HepG2 (cell line): ENCODE measurements around the gene ACAP2. TPM values are rescaled to one million over a fixed set of nuclear protein-coding genes. Genes with fewer than 3 reads are reported as not detected.
A peak's percentile ranks its signal among the peaks of the same experiment; 100 is the strongest.

Experiments used
- CCAR2 ChIP-seq: fragments of 200-400 bp; formaldehyde crosslinking; optimal IDR thresholded peaks from 2 replicates; pipeline ENCODE3; 2018; ENCODE audit warnings: low read depth, mild to moderate bottlenecking, low read length, moderate library complexity
- EED ChIP-seq: sonication (generic); formaldehyde crosslinking; IDR thresholded peaks from 2 replicates; pipeline ENCODE4 v1.5.0; 2020; ENCODE audit warnings: mild to moderate bottlenecking, missing genetic modification reagents
- ELF1 ChIP-seq: sonication (generic); formaldehyde crosslinking; IDR thresholded peaks from 2 replicates; pipeline ENCODE4 v1.4.0; 2020; ENCODE audit warnings: missing genetic modification reagents
- KDM5A ChIP-seq: fragments of 200-600 bp; sonication (generic); IDR thresholded peaks from 2 replicates; pipeline ENCODE4 v1.7.0; 2018; ENCODE audit warnings: antibody characterized with exemption, mild to moderate bottlenecking, low read length, borderline replicate concordance
- MYNN ChIP-seq: sonication (generic); formaldehyde crosslinking; IDR thresholded peaks from 2 replicates; pipeline ENCODE4 v1.4.0; 2020; ENCODE audit warnings: mild to moderate bottlenecking, low read depth, missing genetic modification reagents
- SMC3 ChIP-seq: IDR thresholded peaks from 2 replicates; pipeline ENCODE4 v1.6.1; 2011; ENCODE audit warnings: low read length, improper control_type of control experiment
- TCF7 ChIP-seq: sonication (generic); IDR thresholded peaks from 2 replicates; pipeline ENCODE4 v1.6.1; 2016; ENCODE audit warnings: antibody characterized with exemption, low read depth
- TEAD3 ChIP-seq: optimal IDR thresholded peaks from 2 replicates; pipeline ENCODE3; 2016; ENCODE audit warnings: borderline replicate concordance
- ZKSCAN5 ChIP-seq: sonication (generic); formaldehyde crosslinking; IDR thresholded peaks from 2 replicates; pipeline ENCODE4 v1.5.1; 2020; ENCODE audit warnings: mild to moderate bottlenecking, missing genetic modification reagents
- ZNF460 ChIP-seq: sonication (generic); formaldehyde crosslinking; IDR thresholded peaks from 2 replicates; pipeline ENCODE4 v1.5.1; 2020; ENCODE audit warnings: missing genetic modification reagents, mild to moderate bottlenecking, borderline replicate concordance
- ZNF782 ChIP-seq: sonication (generic); formaldehyde crosslinking; IDR thresholded peaks from 2 replicates; pipeline ENCODE4 v1.4.0; 2020; ENCODE audit warnings: missing genetic modification reagents, mild to moderate bottlenecking, borderline replicate concordance
- ZSCAN22 ChIP-seq: sonication (generic); formaldehyde crosslinking; IDR thresholded peaks from 2 replicates; pipeline ENCODE4 v1.4.0; 2020; ENCODE audit warnings: mild to moderate bottlenecking, missing genetic modification reagents
- polyA plus RNA-seq, 8 experiments: library from polyadenylated mRNA; depleted of rRNA in 3 of 8; stranded (reverse) in 7 of 8; unstranded in 1 of 8; fragments of >200 nt; fragmentation: Illumina TruSeq in 4 of 8; extraction: Trizol in 4 of 8; gene quantifications; 2 replicates each; pipeline versions ENCODE4 v1.2.1 to v1.2.3, GENCODE V29; 2011 to 2016; ENCODE audit warnings: low read depth in 4 of 8, missing spikeins in 1 of 8, mixed read lengths in 1 of 8; ENCODE audit not compliant: insufficient read depth in 1 of 8
- total RNA-seq, 5 experiments: library from RNA; depleted of rRNA; stranded (reverse); fragments of >200 nt; fragmentation: Illumina TruSeq; extraction: Trizol; gene quantifications; 2 replicates each; pipeline ENCODE4 v1.2.3, GENCODE V29; 2016; ENCODE audit warnings: low read depth in 1 of 5
- TF ChIP-seq, protein P1 (sequence below): sonication (generic); formaldehyde crosslinking; IDR thresholded peaks from 2 replicates; pipeline ENCODE4 v1.5.1; 2020; ENCODE audit warnings: missing genetic modification reagents, mild to moderate bottlenecking, borderline replicate concordance
- TF ChIP-seq, protein P2 (sequence below): sonication (generic); formaldehyde crosslinking; IDR thresholded peaks from 2 replicates; pipeline ENCODE4 v1.4.0; 2020; ENCODE audit warnings: missing genetic modification reagents
- TF ChIP-seq, protein P3 (sequence below): sonication (generic); formaldehyde crosslinking; IDR thresholded peaks from 2 replicates; pipeline ENCODE4 v1.4.0; 2020; ENCODE audit warnings: missing genetic modification reagents
- TF ChIP-seq, protein P4 (sequence below): sonication (generic); formaldehyde crosslinking; conservative IDR thresholded peaks from 2 replicates; pipeline ENCODE4 v1.5.0; 2020; ENCODE audit warnings: missing genetic modification reagents
- TF ChIP-seq, protein P5 (sequence below): sonication (generic); formaldehyde crosslinking; IDR thresholded peaks from 2 replicates; pipeline ENCODE4 v1.4.0; 2020; ENCODE audit warnings: missing genetic modification reagents, borderline replicate concordance

The ACAP2 gene
- total and polyA plus RNA-seq, 2 of the 13 experiments (the other 11 are each of a cell fraction or from before 2014, with no cell fraction given), result 7.3 to 23.9 TPM

DNA sequence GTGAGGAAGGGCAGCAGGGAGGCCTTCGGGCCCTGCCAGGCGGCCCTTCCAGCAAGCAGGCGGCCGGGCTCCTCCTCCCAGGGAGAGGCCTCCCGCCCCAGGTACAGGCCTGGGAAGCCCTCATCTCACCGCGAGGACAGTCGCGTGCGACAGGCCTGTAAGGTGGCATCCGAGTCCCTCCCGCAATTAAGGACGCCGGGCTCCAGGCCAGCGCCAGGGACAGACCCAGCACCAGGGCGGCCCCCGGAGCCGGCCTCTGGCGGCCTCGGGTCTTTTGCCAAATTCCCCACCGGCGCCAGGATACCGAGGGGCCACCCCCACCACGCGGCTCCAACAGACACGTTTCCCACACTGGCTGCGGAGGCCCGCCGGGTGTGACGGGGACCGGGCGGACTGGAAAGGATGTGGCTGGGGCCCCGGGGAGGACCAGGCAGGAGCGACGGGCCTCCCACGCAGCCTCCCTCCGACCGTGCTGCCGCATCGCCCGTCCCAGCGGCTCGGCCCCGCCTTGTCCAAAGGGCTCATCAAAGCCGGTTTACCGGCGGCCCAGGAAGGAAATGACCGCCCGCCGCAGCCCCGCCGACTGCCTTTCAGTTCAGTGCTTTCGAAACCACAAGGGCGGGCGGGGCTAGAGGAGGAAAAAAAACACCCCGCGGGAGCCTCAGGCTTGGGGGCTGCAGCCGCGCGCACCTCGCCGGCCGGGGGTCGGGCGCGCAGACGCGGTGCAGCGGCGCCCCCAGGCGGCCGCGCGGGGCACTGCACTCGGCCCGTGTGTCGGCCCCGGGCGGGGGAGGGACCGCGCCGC is 183.1 kb downstream of the ACAP2 start (continued):
- TF ChIP-seq, protein P1, sequence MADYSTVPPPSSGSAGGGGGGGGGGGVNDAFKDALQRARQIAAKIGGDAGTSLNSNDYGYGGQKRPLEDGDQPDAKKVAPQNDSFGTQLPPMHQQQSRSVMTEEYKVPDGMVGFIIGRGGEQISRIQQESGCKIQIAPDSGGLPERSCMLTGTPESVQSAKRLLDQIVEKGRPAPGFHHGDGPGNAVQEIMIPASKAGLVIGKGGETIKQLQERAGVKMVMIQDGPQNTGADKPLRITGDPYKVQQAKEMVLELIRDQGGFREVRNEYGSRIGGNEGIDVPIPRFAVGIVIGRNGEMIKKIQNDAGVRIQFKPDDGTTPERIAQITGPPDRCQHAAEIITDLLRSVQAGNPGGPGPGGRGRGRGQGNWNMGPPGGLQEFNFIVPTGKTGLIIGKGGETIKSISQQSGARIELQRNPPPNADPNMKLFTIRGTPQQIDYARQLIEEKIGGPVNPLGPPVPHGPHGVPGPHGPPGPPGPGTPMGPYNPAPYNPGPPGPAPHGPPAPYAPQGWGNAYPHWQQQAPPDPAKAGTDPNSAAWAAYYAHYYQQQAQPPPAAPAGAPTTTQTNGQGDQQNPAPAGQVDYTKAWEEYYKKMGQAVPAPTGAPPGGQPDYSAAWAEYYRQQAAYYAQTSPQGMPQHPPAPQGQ, result no peak
- TF ChIP-seq ZSCAN22 (CRISPR knock-in tag) (peak; percentile 47; the same call in 1 of the 2 replicates), ZNF460 (CRISPR knock-in tag) (no peak), KDM5A (peak; percentile 51), CCAR2 (no peak), TEAD3 (CRISPR knock-in tag) (peak; percentile 32), ZNF782 (CRISPR knock-in tag) (no peak), SMC3 (no peak), MYNN (CRISPR knock-in tag) (no peak), ELF1 (CRISPR knock-in tag) (peak; percentile 52), TCF7 (peak; percentile 85), ZKSCAN5 (peak; percentile 47; the same call in 1 of the 2 replicates), EED (CRISPR knock-in tag) (no peak)
- TF ChIP-seq, protein P2, sequence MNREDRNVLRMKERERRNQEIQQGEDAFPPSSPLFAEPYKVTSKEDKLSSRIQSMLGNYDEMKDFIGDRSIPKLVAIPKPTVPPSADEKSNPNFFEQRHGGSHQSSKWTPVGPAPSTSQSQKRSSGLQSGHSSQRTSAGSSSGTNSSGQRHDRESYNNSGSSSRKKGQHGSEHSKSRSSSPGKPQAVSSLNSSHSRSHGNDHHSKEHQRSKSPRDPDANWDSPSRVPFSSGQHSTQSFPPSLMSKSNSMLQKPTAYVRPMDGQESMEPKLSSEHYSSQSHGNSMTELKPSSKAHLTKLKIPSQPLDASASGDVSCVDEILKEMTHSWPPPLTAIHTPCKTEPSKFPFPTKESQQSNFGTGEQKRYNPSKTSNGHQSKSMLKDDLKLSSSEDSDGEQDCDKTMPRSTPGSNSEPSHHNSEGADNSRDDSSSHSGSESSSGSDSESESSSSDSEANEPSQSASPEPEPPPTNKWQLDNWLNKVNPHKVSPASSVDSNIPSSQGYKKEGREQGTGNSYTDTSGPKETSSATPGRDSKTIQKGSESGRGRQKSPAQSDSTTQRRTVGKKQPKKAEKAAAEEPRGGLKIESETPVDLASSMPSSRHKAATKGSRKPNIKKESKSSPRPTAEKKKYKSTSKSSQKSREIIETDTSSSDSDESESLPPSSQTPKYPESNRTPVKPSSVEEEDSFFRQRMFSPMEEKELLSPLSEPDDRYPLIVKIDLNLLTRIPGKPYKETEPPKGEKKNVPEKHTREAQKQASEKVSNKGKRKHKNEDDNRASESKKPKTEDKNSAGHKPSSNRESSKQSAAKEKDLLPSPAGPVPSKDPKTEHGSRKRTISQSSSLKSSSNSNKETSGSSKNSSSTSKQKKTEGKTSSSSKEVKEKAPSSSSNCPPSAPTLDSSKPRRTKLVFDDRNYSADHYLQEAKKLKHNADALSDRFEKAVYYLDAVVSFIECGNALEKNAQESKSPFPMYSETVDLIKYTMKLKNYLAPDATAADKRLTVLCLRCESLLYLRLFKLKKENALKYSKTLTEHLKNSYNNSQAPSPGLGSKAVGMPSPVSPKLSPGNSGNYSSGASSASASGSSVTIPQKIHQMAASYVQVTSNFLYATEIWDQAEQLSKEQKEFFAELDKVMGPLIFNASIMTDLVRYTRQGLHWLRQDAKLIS (CRISPR knock-in tag), result peak; percentile 75; the same call in 1 of the 2 replicates
- TF ChIP-seq, protein P3, sequence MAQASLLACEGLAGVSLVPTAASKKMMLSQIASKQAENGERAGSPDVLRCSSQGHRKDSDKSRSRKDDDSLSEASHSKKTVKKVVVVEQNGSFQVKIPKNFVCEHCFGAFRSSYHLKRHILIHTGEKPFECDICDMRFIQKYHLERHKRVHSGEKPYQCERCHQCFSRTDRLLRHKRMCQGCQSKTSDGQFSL (CRISPR knock-in tag), result peak; percentile 50; the same call in 1 of the 2 replicates
- TF ChIP-seq, protein P4, sequence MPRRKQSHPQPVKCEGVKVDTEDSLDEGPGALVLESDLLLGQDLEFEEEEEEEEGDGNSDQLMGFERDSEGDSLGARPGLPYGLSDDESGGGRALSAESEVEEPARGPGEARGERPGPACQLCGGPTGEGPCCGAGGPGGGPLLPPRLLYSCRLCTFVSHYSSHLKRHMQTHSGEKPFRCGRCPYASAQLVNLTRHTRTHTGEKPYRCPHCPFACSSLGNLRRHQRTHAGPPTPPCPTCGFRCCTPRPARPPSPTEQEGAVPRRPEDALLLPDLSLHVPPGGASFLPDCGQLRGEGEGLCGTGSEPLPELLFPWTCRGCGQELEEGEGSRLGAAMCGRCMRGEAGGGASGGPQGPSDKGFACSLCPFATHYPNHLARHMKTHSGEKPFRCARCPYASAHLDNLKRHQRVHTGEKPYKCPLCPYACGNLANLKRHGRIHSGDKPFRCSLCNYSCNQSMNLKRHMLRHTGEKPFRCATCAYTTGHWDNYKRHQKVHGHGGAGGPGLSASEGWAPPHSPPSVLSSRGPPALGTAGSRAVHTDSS (CRISPR knock-in tag), result no peak
- TF ChIP-seq, protein P5, sequence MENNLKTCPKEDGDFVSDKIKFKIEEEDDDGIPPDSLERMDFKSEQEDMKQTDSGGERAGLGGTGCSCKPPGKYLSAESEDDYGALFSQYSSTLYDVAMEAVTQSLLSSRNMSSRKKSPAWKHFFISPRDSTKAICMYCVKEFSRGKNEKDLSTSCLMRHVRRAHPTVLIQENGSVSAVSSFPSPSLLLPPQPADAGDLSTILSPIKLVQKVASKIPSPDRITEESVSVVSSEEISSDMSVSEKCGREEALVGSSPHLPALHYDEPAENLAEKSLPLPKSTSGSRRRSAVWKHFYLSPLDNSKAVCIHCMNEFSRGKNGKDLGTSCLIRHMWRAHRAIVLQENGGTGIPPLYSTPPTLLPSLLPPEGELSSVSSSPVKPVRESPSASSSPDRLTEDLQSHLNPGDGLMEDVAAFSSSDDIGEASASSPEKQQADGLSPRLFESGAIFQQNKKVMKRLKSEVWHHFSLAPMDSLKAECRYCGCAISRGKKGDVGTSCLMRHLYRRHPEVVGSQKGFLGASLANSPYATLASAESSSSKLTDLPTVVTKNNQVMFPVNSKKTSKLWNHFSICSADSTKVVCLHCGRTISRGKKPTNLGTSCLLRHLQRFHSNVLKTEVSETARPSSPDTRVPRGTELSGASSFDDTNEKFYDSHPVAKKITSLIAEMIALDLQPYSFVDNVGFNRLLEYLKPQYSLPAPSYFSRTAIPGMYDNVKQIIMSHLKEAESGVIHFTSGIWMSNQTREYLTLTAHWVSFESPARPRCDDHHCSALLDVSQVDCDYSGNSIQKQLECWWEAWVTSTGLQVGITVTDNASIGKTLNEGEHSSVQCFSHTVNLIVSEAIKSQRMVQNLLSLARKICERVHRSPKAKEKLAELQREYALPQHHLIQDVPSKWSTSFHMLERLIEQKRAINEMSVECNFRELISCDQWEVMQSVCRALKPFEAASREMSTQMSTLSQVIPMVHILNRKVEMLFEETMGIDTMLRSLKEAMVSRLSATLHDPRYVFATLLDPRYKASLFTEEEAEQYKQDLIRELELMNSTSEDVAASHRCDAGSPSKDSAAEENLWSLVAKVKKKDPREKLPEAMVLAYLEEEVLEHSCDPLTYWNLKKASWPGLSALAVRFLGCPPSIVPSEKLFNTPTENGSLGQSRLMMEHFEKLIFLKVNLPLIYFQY, result peak; percentile 74; the same call in 1 of the 2 replicates
